Liver (tissue), 9 donors: ENCODE results near the gene KIF26B. TPM values are rescaled to one million over a fixed set of nuclear protein-coding genes. Genes with fewer than 3 reads are reported as not detected.
"Not testable (repeated sequence)": the region's sequence is repeated elsewhere in the genome, so short reads cannot be mapped to it uniquely, and the experiment has no call there.

Source experiments
- DNase-seq: peaks from one replicate; pipeline ENCODE4 v3.0.0-alpha.2; 2017; ENCODE audit warnings: low spot score
- H3K27ac ChIP-seq, 2 donors: one replicate each; pipeline ENCODE4 v1.7.0; 2013; ENCODE audit warnings: inconsistent platforms in 2 of 2, low read length in 2 of 2, control low read depth in 1 of 2, low read depth in 1 of 2, mild to moderate bottlenecking in 1 of 2
- H3K27me3 ChIP-seq, 4 donors: one replicate each; pipeline versions ENCODE4 v1.6.1 to v1.7.0; 2013; ENCODE audit warnings: low read length in 3 of 4, inconsistent platforms in 1 of 4, mild to moderate bottlenecking in 1 of 4, moderate library complexity in 1 of 4; ENCODE audit not compliant: control insufficient read depth in 4 of 4, insufficient read depth in 4 of 4
- H3K36me3 ChIP-seq, 4 donors: one replicate each; pipeline versions ENCODE4 v1.6.1 to v1.7.0; 2013; ENCODE audit warnings: low read length in 3 of 4, mild to moderate bottlenecking in 3 of 4, low read depth in 1 of 4, moderate library complexity in 1 of 4; ENCODE audit not compliant: control insufficient read depth in 4 of 4, insufficient read depth in 3 of 4
- H3K4me1 ChIP-seq, 4 donors: one replicate each; pipeline versions ENCODE4 v1.6.1 to v1.7.0; 2013; ENCODE audit warnings: low read length in 3 of 4, mild to moderate bottlenecking in 3 of 4, moderate library complexity in 1 of 4; ENCODE audit not compliant: control insufficient read depth in 4 of 4, insufficient read depth in 4 of 4
- H3K4me3 ChIP-seq, 3 donors: one replicate each; pipeline versions ENCODE4 v1.6.1 to v1.7.0; 2013; ENCODE audit warnings: low read length in 3 of 3, control low read depth in 1 of 3, low read depth in 1 of 3, mild to moderate bottlenecking in 1 of 3
- H3K9ac ChIP-seq, 2 donors: one replicate each; pipeline ENCODE4 v1.7.0; 2013; ENCODE audit warnings: low read length in 2 of 2, mild to moderate bottlenecking in 2 of 2, moderate library complexity in 2 of 2, control low read depth in 1 of 2, low read depth in 1 of 2
- H3K9me3 ChIP-seq, 4 donors: one replicate each; pipeline versions ENCODE4 v1.6.1 to v1.7.0; 2013; ENCODE audit warnings: low read length in 3 of 4; ENCODE audit not compliant: control insufficient read depth in 4 of 4
- ATF3 ChIP-seq: IDR thresholded peaks from 2 replicates; pipeline ENCODE4 v1.6.1; 2016; ENCODE audit warnings: antibody characterized with exemption
- CTCF ChIP-seq: fragments of 150-350 bp; IDR thresholded peaks from 2 replicates; pipeline ENCODE4 v1.5.1; 2017; ENCODE audit warnings: improper control_type of control experiment, low read depth, low read length; ENCODE audit not compliant: missing input control
- EGR1 ChIP-seq, 2 donors: IDR thresholded peaks; 2 replicates each; pipeline ENCODE4 v1.6.1; 2016 to 2018; ENCODE audit warnings: antibody characterized with exemption in 2 of 2, low read depth in 2 of 2
- FOXA1 ChIP-seq: IDR thresholded peaks from 2 replicates; pipeline ENCODE4 v1.6.1; 2016; ENCODE audit warnings: antibody characterized with exemption
- HNF4A ChIP-seq, 2 donors: conservative IDR thresholded peaks; 2 replicates each; pipeline ENCODE4 v1.6.1; 2016; ENCODE audit warnings: antibody characterized with exemption in 2 of 2, mild to moderate bottlenecking in 2 of 2
- HNF4G ChIP-seq: IDR thresholded peaks from 2 replicates; pipeline ENCODE4 v1.6.1; 2016; ENCODE audit warnings: antibody characterized with exemption
- MAX ChIP-seq: IDR thresholded peaks from 2 replicates; pipeline ENCODE4 v1.6.1; 2016; ENCODE audit warnings: antibody characterized with exemption
- NR2F2 ChIP-seq: IDR thresholded peaks from 2 replicates; pipeline ENCODE4 v1.6.1; 2016; ENCODE audit warnings: antibody characterized with exemption
- RAD21 ChIP-seq, 2 donors: IDR thresholded peaks; 2 replicates each; pipeline ENCODE4 v1.6.1; 2016; ENCODE audit warnings: antibody characterized with exemption in 2 of 2, mild to moderate bottlenecking in 2 of 2
- REST ChIP-seq: IDR thresholded peaks from 2 replicates; pipeline ENCODE4 v1.6.1; 2016; ENCODE audit warnings: antibody characterized with exemption, mild to moderate bottlenecking
- YY1 ChIP-seq: IDR thresholded peaks from 2 replicates; pipeline ENCODE4 v1.6.1; 2016; ENCODE audit warnings: antibody characterized with exemption, mild to moderate bottlenecking
- WGBS: extraction: QIAGEN DNeasy Blood & Tissue Kit; methylation state at CpG from one replicate; pipeline ENCODE4 v1.1.7; 2013; 5-methylcytosine and 5-hydroxymethylcytosine counted together
- polyA plus RNA-seq, 2 donors: library from polyadenylated mRNA; stranded (reverse) in 1 of 2; unstranded in 1 of 2; fragments of 200-250 nt in 1 of 2; fragments of >200 nt in 1 of 2; fragmentation: Nextera tagmentation in 1 of 2; extraction: Ambion mirVana in 1 of 2; gene quantifications; one replicate each; pipeline versions ENCODE4 v1.2.1 to v1.2.3, GENCODE V29; 2013 to 2015
- total RNA-seq, 2 donors: library from RNA; depleted of rRNA; stranded (reverse); fragments of >200 nt; gene quantifications; one replicate each; pipeline ENCODE4 v1.2.3, GENCODE V29; 2014
- donor health status: healthy.
- donor health status: healthy.
- donor health status: healthy.
- donor health status: healthy.
- donor health status: healthy.

The KIF26B gene
- total and polyA plus RNA-seq, 4 donors: 0.10 to 1.7 (median 0.34) TPM

GRCh38 chr1:245356891-245357585 lies 202.3 kb downstream of the KIF26B start (continued):
- no peak for TF ChIP-seq REST

- H3K4me3 ChIP-seq, H3K4me1 ChIP-seq, H3K36me3 ChIP-seq, H3K9ac ChIP-seq, DNase-seq, H3K27me3 ChIP-seq, H3K9me3 ChIP-seq, H3K27ac ChIP-seq: not testable (repeated sequence)
- WGBS: 93% methylated on average over 12 of the region's 12 CpGs
These were observed 204.4 kb downstream of the KIF26B start for GRCh38 chr1:245359101-245359680.

- Histone ChIP-seq H3K4me3 (no peak overlapping the region), H3K4me1 (no peaks in the 10 kb centered on the region), H3K27me3 (no peaks in the 10 kb centered on the region), H3K9ac (no peak overlapping the region), H3K36me3 (no peaks in the 10 kb centered on the region), H3K27ac (no peak overlapping the region), H3K9me3 (no peaks in the 10 kb centered on the region)
- no peak for TF ChIP-seq HNF4G
- no peak for TF ChIP-seq CTCF
- TF ChIP-seq RAD21 (IDR thresholded peaks at IDR 0.05): no peak
- no peak for TF ChIP-seq ATF3
- no peak for TF ChIP-seq YY1
- no peak for TF ChIP-seq MAX
- no peak for TF ChIP-seq FOXA1
- no peak for TF ChIP-seq EGR1 (IDR thresholded peaks at IDR 0.05; ENCODE audit: low read depth in 2 of 2)
- TF ChIP-seq NR2F2: no peak
- no peak for TF ChIP-seq HNF4A (conservative IDR thresholded peaks at IDR 0.05)
- no peak for DNase-seq
- 92% methylated on average over 11 of the region's 11 CpGs for WGBS
These were observed 206.3 kb downstream of the KIF26B start for GRCh38 chr1:245361065-245361464.
